ENCODE data around the gene ACP7.
A peak's percentile ranks its signal among the peaks of the same experiment; 100 is the strongest.

ACP7 gene

GRCh38 chr19:39131255-39131755, 47.1 kb downstream of the ACP7 start:
- H3K27ac Mint-ChIP-seq (ENCODE audit: low read depth): peak overlapping the region; percentile 17
- no peak for DNase-seq (ENCODE audit: low spot score in 2 of 2)
- ATAC-seq (replicated peaks; ENCODE audit: extremely low read depth, poor library complexity, severe bottlenecking): no peak
- H3K27me3 Mint-ChIP-seq: no peaks in the 10 kb centered on the region
- H3K9me3 Mint-ChIP-seq: no peaks in the 10 kb centered on the region
- peaks cover 65% of the 10 kb centered on the region for H3K4me1 Mint-ChIP-seq
- H3K4me3 Mint-ChIP-seq: no peak overlapping the region
- peaks cover 12% of the 10 kb centered on the region for H3K36me3 Mint-ChIP-seq (ENCODE audit: insufficient read depth)

DNA sequence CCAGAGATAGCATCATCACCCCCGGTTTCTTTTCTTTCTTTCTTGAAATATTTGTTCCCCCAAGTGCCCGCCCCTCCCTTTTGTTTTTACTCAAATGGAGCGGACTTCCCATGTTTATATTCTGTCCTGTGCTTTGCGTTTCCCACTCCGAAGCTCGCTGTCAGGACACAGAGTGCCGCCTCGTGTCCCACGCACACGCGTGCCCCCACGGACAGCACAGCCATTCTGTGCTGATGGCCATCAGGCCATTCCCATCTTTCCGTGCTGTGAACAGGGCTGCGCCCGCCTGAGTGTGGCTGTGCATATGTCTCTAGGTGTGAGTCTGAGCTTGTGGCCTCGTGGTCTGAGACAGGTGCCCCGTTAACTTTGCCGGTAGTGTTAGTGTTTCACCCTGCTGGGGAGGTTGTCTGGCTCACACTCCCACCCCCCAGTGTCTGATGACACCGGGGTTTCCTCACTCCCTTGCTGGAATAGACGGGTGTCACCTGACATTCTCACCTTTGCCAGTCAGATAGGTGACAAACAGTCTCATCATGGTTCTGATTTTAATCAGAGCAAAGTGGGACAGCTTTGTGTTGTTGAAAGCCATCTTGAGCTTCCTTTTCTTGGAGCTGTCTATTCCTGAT, 48.3 kb downstream of the ACP7 start:
- ATAC-seq (replicated peaks; ENCODE audit: extremely low read depth, poor library complexity, severe bottlenecking): peak; percentile 61
- peak in 1 of 2 donors; percentile 18 for DNase-seq (ENCODE audit: low spot score in 2 of 2)
- peak overlapping the region; percentile 45 for H3K4me3 Mint-ChIP-seq
- peaks cover 62% of the 10 kb centered on the region for H3K4me1 Mint-ChIP-seq
- peak overlapping the region; percentile 17 for H3K27ac Mint-ChIP-seq (ENCODE audit: low read depth)
- no peaks in the 10 kb centered on the region for H3K27me3 Mint-ChIP-seq
- no peaks in the 10 kb centered on the region for H3K9me3 Mint-ChIP-seq
- peaks cover 5% of the 10 kb centered on the region for H3K36me3 Mint-ChIP-seq (ENCODE audit: insufficient read depth)

GRCh38 chr19:39133431-39134270, 49.5 kb downstream of the ACP7 start:
- Mint-ChIP-seq H3K4me3 (no peak overlapping the region), H3K4me1 (peaks cover 56% of the 10 kb centered on the region), H3K9me3 (no peaks in the 10 kb centered on the region), H3K27ac (ENCODE audit: low read depth) (no peak overlapping the region), H3K27me3 (no peaks in the 10 kb centered on the region), H3K36me3 (ENCODE audit: insufficient read depth) (peaks cover 3% of the 10 kb centered on the region)
- no peak for DNase-seq (ENCODE audit: low spot score in 2 of 2)
- no peak for ATAC-seq (replicated peaks; ENCODE audit: extremely low read depth, poor library complexity, severe bottlenecking)

DNA sequence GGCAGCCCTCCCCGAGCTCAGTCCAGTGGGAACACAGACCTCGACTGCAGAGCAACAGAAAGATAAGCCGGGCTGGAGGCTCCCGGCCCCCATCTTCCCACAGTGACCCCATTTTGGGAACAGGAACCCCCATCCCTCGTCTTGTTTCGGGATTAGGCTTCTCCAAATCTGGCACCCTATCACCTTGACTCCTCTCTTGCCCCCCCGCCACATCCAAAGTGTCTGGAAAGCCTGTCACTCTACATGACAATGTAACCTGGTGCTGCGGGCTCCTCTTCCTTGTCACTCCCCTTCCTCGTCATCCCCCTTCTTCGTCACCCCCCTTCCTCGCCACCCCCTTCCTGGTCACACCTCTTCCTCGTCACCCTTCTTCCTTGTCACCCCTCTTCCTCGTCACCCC, 51.5 kb downstream of the ACP7 start:
- ATAC-seq (replicated peaks; ENCODE audit: extremely low read depth, poor library complexity, severe bottlenecking): no peak
- Mint-ChIP-seq H3K36me3 (ENCODE audit: insufficient read depth) (peaks cover 3% of the 10 kb centered on the region), H3K4me1 (peaks cover 44% of the 10 kb centered on the region), H3K27ac (ENCODE audit: low read depth) (no peak overlapping the region), H3K4me3 (no peak overlapping the region), H3K9me3 (no peaks in the 10 kb centered on the region), H3K27me3 (no peaks in the 10 kb centered on the region)
- DNase-seq (ENCODE audit: low spot score in 2 of 2): no peak

- H3K4me3 Mint-ChIP-seq: no peak overlapping the region
- no peaks in the 10 kb centered on the region for H3K27me3 Mint-ChIP-seq
- peak overlapping the region; percentile 46 for H3K27ac Mint-ChIP-seq (ENCODE audit: low read depth)
Measured at GRCh38 chr19:39136225-39136940, 52.2 kb downstream of the ACP7 start.

GRCh38 chr19:39137131-39137530, 53.0 kb downstream of the ACP7 start:
- no peaks in the 10 kb centered on the region for H3K9me3 Mint-ChIP-seq
- ATAC-seq (replicated peaks; ENCODE audit: extremely low read depth, poor library complexity, severe bottlenecking) (no peak), DNase-seq (ENCODE audit: low spot score in 2 of 2) (no peak)
- peak overlapping the region; percentile 46 for H3K27ac Mint-ChIP-seq (ENCODE audit: low read depth)
- no peaks in the 10 kb centered on the region for H3K27me3 Mint-ChIP-seq
- peaks cover 38% of the 10 kb centered on the region for H3K4me1 Mint-ChIP-seq
- no peak overlapping the region for H3K4me3 Mint-ChIP-seq
- H3K36me3 Mint-ChIP-seq (ENCODE audit: insufficient read depth): peaks cover 3% of the 10 kb centered on the region

More at GRCh38 chr19:39136225-39136940, 52.2 kb downstream of the ACP7 start:
- Mint-ChIP-seq H3K9me3 (no peaks in the 10 kb centered on the region), H3K36me3 (ENCODE audit: insufficient read depth) (peaks cover 3% of the 10 kb centered on the region), H3K4me1 (peaks cover 42% of the 10 kb centered on the region)
- ATAC-seq (replicated peaks; ENCODE audit: extremely low read depth, poor library complexity, severe bottlenecking) (no peak), DNase-seq (ENCODE audit: low spot score in 2 of 2) (no peak)

DNA sequence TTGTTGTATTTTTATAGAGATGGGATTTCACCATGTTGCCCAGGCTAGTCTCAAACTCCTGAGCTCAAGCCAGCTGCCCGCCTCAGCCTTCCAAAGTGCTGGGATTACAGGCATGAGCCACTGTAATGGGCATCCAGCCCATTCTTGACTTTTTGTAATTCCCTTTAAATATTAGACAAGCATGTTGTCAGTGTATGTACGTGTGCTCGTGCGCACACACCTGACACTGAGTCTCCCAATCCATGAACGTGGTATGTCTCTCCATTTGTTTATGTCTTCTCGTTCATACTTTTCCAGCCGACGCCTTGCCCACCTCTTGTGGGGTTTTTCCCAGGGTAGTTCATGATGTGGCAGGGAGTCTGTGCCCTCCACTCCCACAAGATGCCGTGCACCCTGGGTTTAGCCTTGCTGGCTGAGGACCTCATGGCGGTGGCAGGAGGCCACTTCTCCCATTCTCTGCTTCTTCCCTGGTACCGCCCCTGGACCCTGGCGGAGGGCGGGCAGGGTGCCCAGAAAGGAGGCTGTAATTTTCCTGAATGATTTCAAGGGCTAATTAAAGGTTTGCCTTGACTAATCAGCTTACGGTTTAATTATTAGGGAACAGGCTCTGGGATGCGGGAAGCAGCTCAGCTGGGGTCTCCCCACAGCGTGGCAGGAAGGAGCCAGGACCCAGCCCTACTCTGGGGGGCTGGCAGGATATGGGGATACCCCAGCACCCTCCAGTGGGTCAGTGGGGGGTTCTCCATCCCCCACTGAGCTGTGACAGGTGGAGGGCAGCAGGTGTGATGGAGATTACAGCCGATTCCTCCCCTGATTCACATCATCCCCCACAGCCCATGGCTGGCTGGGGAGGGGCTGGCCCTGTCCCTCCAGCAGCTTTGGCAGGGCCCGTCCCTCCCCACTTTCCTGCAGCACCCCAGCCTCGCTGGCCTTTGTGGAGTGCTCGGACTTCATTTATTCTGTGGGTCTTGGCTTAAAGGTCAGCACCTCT, 54.3 kb downstream of the ACP7 start:
- H3K9me3 Mint-ChIP-seq: no peaks in the 10 kb centered on the region
- H3K27me3 Mint-ChIP-seq: no peaks in the 10 kb centered on the region
- no peak overlapping the region for H3K27ac Mint-ChIP-seq (ENCODE audit: low read depth)
- no peak for ATAC-seq (replicated peaks; ENCODE audit: extremely low read depth, poor library complexity, severe bottlenecking)
- no peak for DNase-seq (ENCODE audit: low spot score in 2 of 2)
- H3K36me3 Mint-ChIP-seq (ENCODE audit: insufficient read depth): peaks cover 3% of the 10 kb centered on the region
- H3K4me1 Mint-ChIP-seq: peaks cover 36% of the 10 kb centered on the region
- H3K4me3 Mint-ChIP-seq: no peak overlapping the region

DNA sequence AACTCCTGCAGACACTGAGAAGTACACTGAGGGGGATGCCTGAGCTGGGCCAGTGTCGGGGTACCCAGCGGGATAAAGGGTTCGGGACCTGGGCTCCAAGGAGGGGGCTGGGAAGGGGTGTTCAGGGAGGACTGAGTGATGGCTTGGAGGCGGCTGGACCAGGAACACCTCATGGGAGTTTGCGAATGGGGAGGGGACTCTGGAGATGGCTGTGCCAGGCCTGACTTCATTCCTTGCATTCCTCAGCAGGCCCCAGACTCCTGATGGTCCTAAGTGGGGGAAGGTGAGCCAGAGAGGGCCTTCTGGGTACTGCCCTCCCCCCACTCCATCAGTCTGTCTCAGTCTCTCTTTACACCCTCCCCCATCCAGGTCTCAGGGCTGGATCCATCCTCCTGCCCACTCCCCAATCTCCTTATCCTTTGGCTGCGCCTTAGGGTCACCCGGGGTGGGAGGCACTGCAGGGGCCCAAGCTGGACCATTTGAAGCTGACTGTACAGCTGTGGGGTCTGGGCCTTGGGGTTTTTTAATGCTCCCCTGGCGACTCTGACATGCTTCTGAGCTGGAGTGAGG, 55.2 kb downstream of the ACP7 start:
- peaks cover 3% of the 10 kb centered on the region for H3K36me3 Mint-ChIP-seq (ENCODE audit: insufficient read depth)
- no peaks in the 10 kb centered on the region for H3K27me3 Mint-ChIP-seq
- H3K4me3 Mint-ChIP-seq: no peak overlapping the region
- no peak for ATAC-seq (replicated peaks; ENCODE audit: extremely low read depth, poor library complexity, severe bottlenecking)
- no peak overlapping the region for H3K27ac Mint-ChIP-seq (ENCODE audit: low read depth)
- no peak for DNase-seq (ENCODE audit: low spot score in 2 of 2)
- H3K4me1 Mint-ChIP-seq: peaks cover 39% of the 10 kb centered on the region
- no peaks in the 10 kb centered on the region for H3K9me3 Mint-ChIP-seq

GRCh38 chr19:39139971-39140453, 55.8 kb downstream of the ACP7 start:
- Mint-ChIP-seq H3K36me3 (ENCODE audit: insufficient read depth) (peaks cover 3% of the 10 kb centered on the region), H3K4me3 (no peak overlapping the region), H3K9me3 (no peaks in the 10 kb centered on the region), H3K27me3 (no peaks in the 10 kb centered on the region), H3K27ac (ENCODE audit: low read depth) (no peak overlapping the region), H3K4me1 (peaks cover 43% of the 10 kb centered on the region)
- no peak for DNase-seq (ENCODE audit: low spot score in 2 of 2)
- ATAC-seq (replicated peaks; ENCODE audit: extremely low read depth, poor library complexity, severe bottlenecking): no peak

- Mint-ChIP-seq H3K4me3 (no peak overlapping the region), H3K36me3 (ENCODE audit: insufficient read depth) (peaks cover 3% of the 10 kb centered on the region), H3K27ac (ENCODE audit: low read depth) (no peak overlapping the region), H3K4me1 (peaks cover 43% of the 10 kb centered on the region), H3K9me3 (no peaks in the 10 kb centered on the region), H3K27me3 (no peaks in the 10 kb centered on the region)
- ATAC-seq (replicated peaks; ENCODE audit: extremely low read depth, poor library complexity, severe bottlenecking) (no peak), DNase-seq (ENCODE audit: low spot score in 2 of 2) (no peak)
Measured at GRCh38 chr19:39140594-39140993, 56.4 kb downstream of the ACP7 start.

DNA sequence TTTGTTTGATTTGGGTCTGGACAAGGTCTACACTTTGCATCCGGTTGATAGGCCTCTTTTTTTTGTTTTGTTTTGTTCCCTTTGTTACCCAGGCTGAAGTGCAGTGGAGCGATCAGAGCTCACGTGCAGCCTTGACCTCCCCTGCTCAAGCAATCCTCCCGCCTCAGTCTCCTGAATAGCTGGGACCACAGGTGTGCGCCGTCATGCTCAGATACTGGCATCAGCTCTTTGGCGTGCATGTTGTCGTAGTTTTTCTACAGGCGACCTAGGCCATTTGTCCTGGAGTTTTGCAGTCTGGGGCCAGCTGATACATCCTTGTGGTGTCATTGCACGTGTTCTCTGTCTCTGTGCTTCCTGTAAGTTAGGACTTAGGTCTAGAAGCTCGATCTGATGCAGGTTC, 57.8 kb downstream of the ACP7 start:
- Mint-ChIP-seq H3K4me1 (peaks cover 42% of the 10 kb centered on the region), H3K36me3 (ENCODE audit: insufficient read depth) (peaks cover 1% of the 10 kb centered on the region), H3K4me3 (no peak overlapping the region), H3K27me3 (no peaks in the 10 kb centered on the region), H3K9me3 (no peaks in the 10 kb centered on the region), H3K27ac (ENCODE audit: low read depth) (no peak overlapping the region)
- ATAC-seq (replicated peaks; ENCODE audit: extremely low read depth, poor library complexity, severe bottlenecking) (no peak), DNase-seq (ENCODE audit: low spot score in 2 of 2) (no peak)
